K562 (cell line): Measurements from ENCODE around the gene TMEM116. TPM values are rescaled to one million over a fixed set of nuclear protein-coding genes. Genes with fewer than 3 reads are reported as not detected.
A peak's percentile ranks its signal among the peaks of the same experiment; 100 is the strongest.

Experiments
- ATAC-seq: fragments of 200-7000 bp; cut with Tn5 transposase; 3 replicates; pipeline ENCODE4 v1.9.1; 2020; ENCODE audit warnings: moderate library complexity
- BruUV-seq: library from RNA; stranded (reverse); fragments of 400-500 nt; replicated peaks from 2 replicates; lab custom pipeline; 2021; lab: Mats Ljungman, UMichigan
- CTCF ChIA-PET: fragments of 300-600 bp; formaldehyde crosslinking; extraction: SDS; loops from one replicate; lab custom pipeline; 2021; ENCODE audit warnings: low intra/inter-chr PET ratio; lab: Yijun Ruan, JAX
- POLR2A ChIA-PET: fragments of 300-600, 350-650 bp; sonication (Branson Sonifier 250); formaldehyde crosslinking; extraction: SDS; loops from one replicate; lab custom pipeline; 2021; ENCODE audit warnings: antibody characterized with exemption, inconsistent platforms; lab: Yijun Ruan, JAX
- DNase-seq, 4 experiments: peaks; one replicate each; pipeline versions ENCODE4 v3.0.0 to v3.0.0-alpha.2; 2011 to 2018; ENCODE audit warnings: low spot score in 3 of 4, mixed read lengths in 3 of 4; ENCODE audit errors: extremely low read depth in 1 of 4
- FAIRE-seq: peaks from 2 replicates; lab custom pipeline; 2011; peaks lifted over from hg19 to GRCh38; lab: Jason Lieb, UNC
- H2AFZ ChIP-seq: 2 replicates; pipeline ENCODE4 v1.6.0; 2011; ENCODE audit warnings: low read depth, low read length, control low read depth, inconsistent platforms
- H3K27ac ChIP-seq: fragments of 200-600 bp; 3 replicates; pipeline ENCODE4 v1.8.0; 2011; ENCODE audit warnings: low read depth, mild to moderate bottlenecking, control low read depth, inconsistent platforms, low read length, moderate library complexity, mixed read lengths; ENCODE audit errors: extremely low read depth
- H3K27me3 ChIP-seq, 2 experiments: fragments of 300-600 bp in 1 of 2; 2 replicates in 1 of 2; 3 replicates in 1 of 2; pipeline versions ENCODE4 v1.6.0 to v1.8.0; 2011; ENCODE audit warnings: inconsistent platforms in 2 of 2, low read length in 2 of 2, mild to moderate bottlenecking in 1 of 2, mixed read lengths in 1 of 2, moderate library complexity in 1 of 2; ENCODE audit not compliant: control insufficient read depth in 2 of 2, insufficient read depth in 2 of 2
- H3K36me3 ChIP-seq: fragments of 300-600 bp; 3 replicates; pipeline ENCODE4 v1.8.0; 2011; ENCODE audit warnings: mild to moderate bottlenecking, low read length, inconsistent platforms; ENCODE audit not compliant: control insufficient read depth, insufficient read depth
- H3K4me1 ChIP-seq, 2 experiments: fragments of 200-600 bp in 1 of 2; replicated peaks in 1 of 2; 2 replicates in 1 of 2; 3 replicates in 1 of 2; pipeline versions ENCODE4 v1.5.1 to v1.8.0; 2011; ENCODE audit warnings: inconsistent platforms in 2 of 2, low read length in 2 of 2, mild to moderate bottlenecking in 1 of 2, mixed read lengths in 1 of 2, moderate library complexity in 1 of 2; ENCODE audit not compliant: control insufficient read depth in 2 of 2, insufficient read depth in 2 of 2
- H3K4me2 ChIP-seq: 2 replicates; pipeline ENCODE4 v1.6.1; 2011; ENCODE audit warnings: low read length, control low read depth, inconsistent platforms, mixed read lengths; ENCODE audit not compliant: insufficient read depth
- H3K4me3 ChIP-seq: fragments of 200-600 bp; sonication (generic), shearing (Covaris generic); 2 replicates; pipeline ENCODE4 v1.5.1; 2016; ENCODE audit warnings: control low read depth, inconsistent platforms
- H3K79me2 ChIP-seq: fragments of 200-600 bp; 3 replicates; pipeline ENCODE4 v1.8.0; 2011; ENCODE audit warnings: low read length, inconsistent platforms; ENCODE audit not compliant: control insufficient read depth, insufficient read depth
- H3K9ac ChIP-seq, 2 experiments: 2 replicates each; pipeline versions ENCODE4 v1.6.0 to v1.6.1; 2011; ENCODE audit warnings: low read depth in 2 of 2, low read length in 2 of 2, control low read depth in 1 of 2, inconsistent platforms in 1 of 2, mild to moderate bottlenecking in 1 of 2, mixed read lengths in 1 of 2; ENCODE audit not compliant: insufficient read depth in 1 of 2
- H3K9me1 ChIP-seq: one replicate; pipeline ENCODE4 v1.6.0; 2011; ENCODE audit warnings: inconsistent platforms, mild to moderate bottlenecking, low read length, moderate library complexity; ENCODE audit not compliant: control insufficient read depth, insufficient read depth
- H3K9me3 ChIP-seq: replicated peaks from 2 replicates; pipeline ENCODE4 v1.5.1; 2011; ENCODE audit warnings: low read depth, low read length, inconsistent platforms; ENCODE audit not compliant: control insufficient read depth, insufficient read depth
- H4K20me1 ChIP-seq: replicated peaks from 2 replicates; pipeline ENCODE4 v1.6.1; 2011; ENCODE audit warnings: low read length, inconsistent platforms, mixed read lengths; ENCODE audit not compliant: control insufficient read depth, insufficient read depth
- BCOR ChIP-seq: fragments of 450-650 bp; IDR thresholded peaks from 2 replicates; pipeline ENCODE4 v1.6.1; 2016
- LEF1 ChIP-seq: fragments of 450-650 bp; IDR thresholded peaks from 2 replicates; pipeline ENCODE4 v1.6.1; 2016; ENCODE audit warnings: mild to moderate bottlenecking
- RBM25 ChIP-seq: fragments of 200-400 bp; formaldehyde crosslinking; IDR thresholded peaks from 2 replicates; pipeline ENCODE4 v1.6.1; 2018; ENCODE audit warnings: low read length, low read depth, moderate library complexity; ENCODE audit not compliant: severe bottlenecking
- ZNF146 ChIP-seq: IDR thresholded peaks from one replicate; pipeline ENCODE4 v1.6.1; 2018; ENCODE audit warnings: missing compliant biosample characterization; ENCODE audit not compliant: unreplicated experiment
- whole genome bisulfite sequencing: fragments of 100-300 bp; shearing (Covaris generic); methylation state at CpG from one replicate; pipeline ENCODE4 v1.1.6; 2016; ENCODE audit warnings: low coverage, mixed read lengths; ENCODE audit not compliant: insufficient coverage; ENCODE audit errors: missing lambda C conversion rate; 5-methylcytosine and 5-hydroxymethylcytosine counted together
- in situ Hi-C: fragments of 300-500 bp; cut with MboI; formaldehyde crosslinking; loops from 4 replicates; pipeline ENCODE4 v1.15.0; 2018; ENCODE audit warnings: inconsistent platforms, mixed read lengths
- intact Hi-C: fragments of 100-400 bp; cut with micrococcal nuclease; formaldehyde crosslinking; loops from 2 replicates; pipeline ENCODE4 v1.14.2; 2022
- polyA plus RNA-seq, 8 experiments: library from polyadenylated mRNA; depleted of rRNA in 4 of 8; stranded (reverse) in 5 of 8; unstranded in 3 of 8; fragments of >200 nt; fragmentation: Nextera tagmentation in 2 of 8; fragmentation: Illumina TruSeq in 1 of 8; extraction: Ambion mirVana in 2 of 8; extraction: Trizol in 1 of 8; gene quantifications; 2 replicates each; pipeline versions ENCODE4 v1.2.1 to v1.2.3, GENCODE V29; 2011 to 2014; ENCODE audit warnings: inconsistent platforms in 1 of 8, missing spikeins in 1 of 8
- total RNA-seq, 7 experiments: library from RNA; depleted of rRNA in 6 of 7; stranded (reverse); fragments of >200 nt in 6 of 7; fragmentation: Illumina TruSeq in 2 of 7; extraction: Trizol in 2 of 7; gene quantifications; 2 replicates each; pipeline versions ENCODE4 v1.2.1 to v1.2.3, GENCODE V29; 2011 to 2021; ENCODE audit warnings: low replicate concordance in 1 of 7

Gene TMEM116
- total and polyA plus RNA-seq, 9 of the 15 experiments (the other 6 are each of a cell fraction or from before 2014, with no cell fraction given) = 5.2 to 78.6 (median 13.9) TPM

DNA sequence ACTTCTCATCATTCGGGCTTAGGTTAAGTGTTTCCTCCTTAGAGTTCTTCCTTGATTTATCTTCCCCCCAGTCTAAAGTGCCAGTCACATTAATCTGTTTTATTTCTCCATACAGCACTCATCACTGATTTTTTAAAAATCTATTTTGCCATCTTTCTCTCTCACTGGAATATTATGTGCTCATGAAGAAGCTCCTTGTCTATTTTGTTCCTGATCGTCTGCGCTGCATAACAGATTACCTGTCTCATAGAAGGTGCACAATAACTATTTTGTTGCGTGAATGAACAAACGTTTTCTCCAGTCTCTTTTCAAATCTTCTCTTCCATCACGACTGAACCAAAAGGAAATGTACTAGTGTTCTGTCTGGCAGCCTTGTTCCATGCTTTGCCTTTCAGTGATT is 3.0 kb upstream of the TMEM116 start:
- Histone ChIP-seq H2AFZ (no peak overlapping the region), H3K79me2 (peaks cover 94% of the 10 kb centered on the region), H3K9ac (no peak overlapping the region)
- BruUV-seq = no TSS peak
- intact Hi-C loops = loop anchor here (10.0 kb wide), 1 partner anchor 369 kb away; the partner anchor contains the start of gene HECTD4
- FAIRE-seq = no peak
- no peak for TF ChIP-seq LEF1
- 0 out of 2 replicates have a peak, but pooled peaks have one; percentile 30 for TF ChIP-seq BCOR
- peak; percentile 51 for TF ChIP-seq RBM25
- peak; percentile 64 for TF ChIP-seq ZNF146 (CRISPR knock-in tag)
- TF ChIP-seq, all 486 proteins: peak for 3
- in situ Hi-C loops = no loop called here
- Histone ChIP-seq H3K27me3 (no peaks in the 10 kb centered on the region), H4K20me1 (no peaks in the 10 kb centered on the region), H3K9me3 (no peaks in the 10 kb centered on the region), H3K36me3 (peaks cover 62% of the 10 kb centered on the region), H3K4me3 (no peak overlapping the region), H3K9me1 (no peaks in the 10 kb centered on the region), H3K4me1 (peaks cover 23 to 28% of the 10 kb centered on the region in 2 experiments; a peak in 4 of 5 replicates), H3K4me2 (peak overlapping the region; percentile 13; the same call in 1 of the 2 replicates), H3K27ac (no peak overlapping the region)
- ChIA-PET POLR2A (interaction anchor here (0.6 kb wide), 1 partner anchor 431 kb away, joined by 3 read pairs; no protein-coding TSS in a partner anchor), CTCF (no interaction called here)
- no peak for ATAC-seq
- no peak for DNase-seq
- 93% methylated on average over 6 of the region's 6 CpGs for WGBS
